HFF-Myc (cell line): Measurements from ENCODE around the gene ZC3H12A.

Experiments
- DNase-seq: peaks from one replicate; pipeline ENCODE4 v3.0.0-alpha.2; 2011; ENCODE audit warnings: low read depth; ENCODE audit errors: extremely low read depth
- H3K4me3 ChIP-seq: replicated peaks from 2 replicates; pipeline ENCODE4 v1.5.1; 2011; ENCODE audit warnings: low read depth, mild to moderate bottlenecking, control low read depth, low read length
- CTCF ChIP-seq: IDR thresholded peaks from 2 replicates; pipeline ENCODE4 v1.5.1; 2012; ENCODE audit warnings: mild to moderate bottlenecking, low read depth, low read length, control low read depth; ENCODE audit errors: missing control alignments

ZC3H12A gene

GRCh38 chr1:37481289-37482003 lies 7.1 kb downstream of the ZC3H12A start:
- no peak overlapping the region for H3K4me3 ChIP-seq
- DNase-seq: no peak
- TF ChIP-seq CTCF: no peak

- no peak overlapping the region for H3K4me3 ChIP-seq
- no peak for TF ChIP-seq CTCF
- no peak for DNase-seq
Measured at GRCh38 chr1:37482004-37482785, 7.8 kb downstream of the ZC3H12A start.

- DNase-seq: no peak
- H3K4me3 ChIP-seq: no peak overlapping the region
- TF ChIP-seq CTCF: no peak
Measured at GRCh38 chr1:37482796-37483744, 8.7 kb downstream of the ZC3H12A start.

- no peak for TF ChIP-seq CTCF
- no peak overlapping the region for H3K4me3 ChIP-seq
- DNase-seq: no peak
Measured at GRCh38 chr1:37483785-37484184, 9.4 kb downstream of the ZC3H12A start.

- TF ChIP-seq CTCF: no peak
- DNase-seq: no peak
- no peak overlapping the region for H3K4me3 ChIP-seq
Measured at GRCh38 chr1:37484325-37485051, 10.1 kb downstream of the ZC3H12A start.
